HEK293 (cell line): Measurements from ENCODE around the gene HELQ.
A peak's percentile ranks its signal among the peaks of the same experiment; 100 is the strongest.

Experiments used
- CTCF ChIA-PET: fragments of 350-600 bp; formaldehyde crosslinking; extraction: SDS; loops from one replicate; lab custom pipeline; 2021; ENCODE audit warnings: antibody characterized with exemption; lab: Yijun Ruan, JAX
- POLR2A ChIA-PET: fragments of 300-600 bp; formaldehyde crosslinking; extraction: SDS; loops from one replicate; lab custom pipeline; 2020; ENCODE audit warnings: antibody characterized with exemption, inconsistent platforms; lab: Yijun Ruan, JAX
- H3K27ac ChIP-seq: fragments of 200-500 bp; sonication (Bioruptor generic); 2 replicates; pipeline ENCODE4 v1.5.1; 2014; ENCODE audit warnings: low read depth, low read length, control low read depth, inconsistent platforms; ENCODE audit errors: extremely low read depth
- H3K36me3 ChIP-seq, 2 experiments: fragments of 200-500 bp in 1 of 2; sonication (Bioruptor generic) in 1 of 2; 1 replicate in 1 of 2; 2 replicates in 1 of 2; pipeline ENCODE4 v1.5.1; 2014 to 2017; ENCODE audit warnings: inconsistent platforms in 2 of 2, low read length in 2 of 2; ENCODE audit not compliant: control insufficient read depth in 2 of 2, insufficient read depth in 1 of 2
- H3K4me1 ChIP-seq: fragments of 200-500 bp; sonication (Bioruptor generic); 2 replicates; pipeline ENCODE4 v1.5.1; 2014; ENCODE audit warnings: mild to moderate bottlenecking, low read length, inconsistent platforms; ENCODE audit not compliant: control insufficient read depth, insufficient read depth
- H3K4me3 ChIP-seq: 2 replicates; pipeline ENCODE4 v1.5.1; 2011; ENCODE audit warnings: low read depth, mild to moderate bottlenecking, control low read depth, low read length, moderate library complexity
- H3K9me3 ChIP-seq: fragments of 200-500 bp; sonication (Bioruptor generic); 2 replicates; pipeline ENCODE4 v1.5.1; 2014; ENCODE audit warnings: low read depth, low read length, inconsistent platforms; ENCODE audit not compliant: control insufficient read depth, insufficient read depth
- GLI4 ChIP-seq: fragments of 450-650 bp; formaldehyde crosslinking; IDR thresholded peaks from 2 replicates; pipeline ENCODE4 v1.5.1; 2016; ENCODE audit warnings: missing biosample characterization, missing genetic modification characterization
- HOXA7 ChIP-seq: sonication (generic); formaldehyde crosslinking; IDR thresholded peaks from 2 replicates; pipeline ENCODE4 v1.8.1; 2022; ENCODE audit warnings: missing genetic modification reagents, borderline replicate concordance
- KLF10 ChIP-seq: fragments of 450-650 bp; IDR thresholded peaks from 2 replicates; pipeline ENCODE4 v1.5.1; 2018; ENCODE audit warnings: missing biosample characterization, mild to moderate bottlenecking, missing genetic modification characterization
- OSR2 ChIP-seq: fragments of 450-650 bp; formaldehyde crosslinking; IDR thresholded peaks from 2 replicates; pipeline ENCODE4 v1.5.1; 2016; ENCODE audit warnings: missing biosample characterization, missing genetic modification characterization
- PRDM10 ChIP-seq: fragments of 450-650 bp; formaldehyde crosslinking; IDR thresholded peaks from 2 replicates; pipeline ENCODE4 v1.5.1; 2016; ENCODE audit warnings: missing biosample characterization, missing genetic modification characterization
- RBAK ChIP-seq: fragments of 450-650 bp; formaldehyde crosslinking; IDR thresholded peaks from 2 replicates; pipeline ENCODE4 v1.5.1; 2016; ENCODE audit warnings: missing biosample characterization, missing genetic modification characterization
- TRIM28 ChIP-seq: IDR thresholded peaks from 2 replicates; pipeline ENCODE4 v1.6.1; 2011; ENCODE audit warnings: low read length, control low read depth, borderline replicate concordance
- WT1 ChIP-seq: fragments of 450-650 bp; formaldehyde crosslinking; IDR thresholded peaks from 2 replicates; pipeline ENCODE4 v1.5.1; 2016; ENCODE audit warnings: missing biosample characterization, missing genetic modification characterization
- YY1 ChIP-seq: fragments of 450-650 bp; formaldehyde crosslinking; IDR thresholded peaks from 2 replicates; pipeline ENCODE4 v1.5.1; 2018; ENCODE audit warnings: missing biosample characterization, missing genetic modification characterization
- ZBTB17 ChIP-seq: fragments of 450-650 bp; formaldehyde crosslinking; IDR thresholded peaks from 2 replicates; pipeline ENCODE4 v1.5.1; 2016; ENCODE audit warnings: missing biosample characterization, missing genetic modification characterization
- ZBTB21 ChIP-seq: fragments of 450-650 bp; formaldehyde crosslinking; IDR thresholded peaks from 2 replicates; pipeline ENCODE4 v1.5.1; 2017; ENCODE audit warnings: missing biosample characterization, missing genetic modification characterization
- ZNF121 ChIP-seq: fragments of 450-650 bp; formaldehyde crosslinking; IDR thresholded peaks from 2 replicates; pipeline ENCODE4 v1.5.1; 2016; ENCODE audit warnings: missing biosample characterization, missing genetic modification characterization
- ZNF23 ChIP-seq: fragments of 450-650 bp; formaldehyde crosslinking; IDR thresholded peaks from 2 replicates; pipeline ENCODE4 v1.5.1; 2016; ENCODE audit warnings: missing biosample characterization, missing genetic modification characterization, borderline replicate concordance
- ZNF350 ChIP-seq: fragments of 450-650 bp; formaldehyde crosslinking; IDR thresholded peaks from 2 replicates; pipeline ENCODE4 v1.5.0; 2017; ENCODE audit warnings: missing biosample characterization, mild to moderate bottlenecking, missing genetic modification characterization
- ZNF654 ChIP-seq: fragments of 450-650 bp; formaldehyde crosslinking; IDR thresholded peaks from 2 replicates; pipeline ENCODE4 v1.5.1; 2016; ENCODE audit warnings: low read depth, missing biosample characterization, missing genetic modification characterization
- ZNF664 ChIP-seq: fragments of 450-650 bp; formaldehyde crosslinking; IDR thresholded peaks from 2 replicates; pipeline ENCODE4 v1.5.1; 2016; ENCODE audit warnings: missing biosample characterization, missing genetic modification characterization
- TF ChIP-seq, protein P1 (sequence below): fragments of 450-650 bp; formaldehyde crosslinking; IDR thresholded peaks from 2 replicates; pipeline ENCODE4 v1.5.1; 2017; ENCODE audit warnings: missing biosample characterization, mild to moderate bottlenecking, missing genetic modification characterization, moderate library complexity

Gene HELQ

DNA sequence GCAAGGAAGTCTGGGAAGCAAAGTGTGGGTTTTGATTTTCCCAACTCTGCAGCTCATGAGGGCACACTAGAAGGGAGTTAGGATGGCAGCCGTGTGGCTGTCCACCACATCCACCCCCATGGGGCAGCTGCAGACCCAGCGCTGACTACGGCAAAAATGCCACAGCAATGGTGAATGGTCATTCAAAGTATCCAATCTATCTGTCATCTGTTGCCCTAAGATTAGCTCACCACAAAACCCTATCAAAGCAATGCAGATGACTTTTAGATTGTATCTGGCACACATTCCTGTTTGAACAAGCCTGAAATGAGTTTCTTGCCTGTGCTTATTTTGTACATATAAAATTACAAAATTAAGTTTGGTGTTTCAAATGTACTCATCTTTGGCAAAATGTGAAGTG lies 91.3 kb downstream of the HELQ start (continued):
- TF ChIP-seq ZBTB21 (no peak), KLF10 (tag by site-specific recombination) (no peak)

DNA sequence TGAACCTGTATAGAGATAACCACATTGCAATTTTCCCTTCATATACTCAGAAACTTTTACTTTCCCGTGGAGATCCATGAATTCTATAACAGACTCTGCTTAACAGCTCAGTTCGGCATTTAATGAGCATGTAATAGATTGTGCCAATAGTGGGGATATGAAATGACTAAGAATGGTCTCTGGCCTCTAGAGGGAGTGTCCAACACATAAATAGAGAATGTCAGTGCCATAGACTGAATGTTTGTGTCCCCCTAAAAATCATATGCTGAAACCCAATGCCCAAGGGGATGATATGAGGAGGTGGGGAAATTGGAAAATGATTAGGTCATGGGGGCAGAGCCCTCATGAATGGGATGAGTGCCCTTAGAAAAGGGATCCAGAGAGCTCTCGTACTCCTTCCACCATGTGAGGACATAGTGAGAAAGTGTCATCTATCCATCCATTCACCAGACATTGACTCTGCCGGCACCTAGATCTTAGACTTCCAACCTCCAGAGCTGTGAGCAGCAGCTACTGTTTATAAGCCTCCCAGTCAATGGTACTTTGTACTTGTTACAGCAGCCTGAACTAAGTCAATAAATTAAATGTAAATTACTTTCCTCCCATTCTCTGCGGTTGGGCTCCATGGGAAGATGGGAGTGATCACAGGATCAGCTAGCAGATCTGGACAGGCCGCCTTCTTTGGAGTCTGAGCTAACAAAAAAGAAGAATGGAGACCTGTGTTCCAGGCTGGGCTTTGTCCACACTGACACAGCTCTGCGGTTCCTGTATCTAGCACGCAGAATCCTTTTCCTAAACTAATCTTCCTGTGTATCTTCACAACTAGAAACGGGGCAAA lies 92.9 kb downstream of the HELQ start:
- Histone ChIP-seq H3K36me3 (no peaks in the 10 kb centered on the region), H3K9me3 (no peaks in the 10 kb centered on the region), H3K27ac (no peak overlapping the region), H3K4me3 (no peak overlapping the region), H3K4me1 (no peaks in the 10 kb centered on the region; the same call in 1 of the 2 replicates)
- TF ChIP-seq TRIM28 = peak; percentile 76
- no peak for TF ChIP-seq HOXA7 (CRISPR knock-in tag)
- TF ChIP-seq ZNF350 (tag by site-specific recombination) = no peak
- TF ChIP-seq GLI4 = no peak
- no peak for TF ChIP-seq ZNF121 (tag by site-specific recombination)
- TF ChIP-seq RBAK (tag by site-specific recombination) = no peak
- no peak for TF ChIP-seq ZNF23 (tag by site-specific recombination)
- peak; percentile 75 for TF ChIP-seq OSR2 (tag by site-specific recombination)
- TF ChIP-seq WT1 (tag by site-specific recombination) = peak; percentile 89
- TF ChIP-seq ZNF664 (tag by site-specific recombination) = peak; percentile 92
- TF ChIP-seq ZNF654 (tag by site-specific recombination) = peak; percentile 37; the same call in 1 of the 2 replicates
- TF ChIP-seq, protein P1, sequence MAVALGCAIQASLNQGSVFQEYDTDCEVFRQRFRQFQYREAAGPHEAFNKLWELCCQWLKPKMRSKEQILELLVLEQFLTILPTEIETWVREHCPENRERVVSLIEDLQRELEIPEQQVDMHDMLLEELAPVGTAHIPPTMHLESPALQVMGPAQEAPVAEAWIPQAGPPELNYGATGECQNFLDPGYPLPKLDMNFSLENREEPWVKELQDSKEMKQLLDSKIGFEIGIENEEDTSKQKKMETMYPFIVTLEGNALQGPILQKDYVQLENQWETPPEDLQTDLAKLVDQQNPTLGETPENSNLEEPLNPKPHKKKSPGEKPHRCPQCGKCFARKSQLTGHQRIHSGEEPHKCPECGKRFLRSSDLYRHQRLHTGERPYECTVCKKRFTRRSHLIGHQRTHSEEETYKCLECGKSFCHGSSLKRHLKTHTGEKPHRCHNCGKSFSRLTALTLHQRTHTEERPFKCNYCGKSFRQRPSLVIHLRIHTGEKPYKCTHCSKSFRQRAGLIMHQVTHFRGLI = peak; percentile 79; the same call in 1 of the 2 replicates
- TF ChIP-seq PRDM10 (tag by site-specific recombination) = peak; percentile 55
- ChIA-PET CTCF (interaction anchor here (0.5 to 1.2 kb wide), 5 partner anchors 10 to 87 kb away, joined by 3 to 4 read pairs (median 3); no protein-coding TSS in a partner anchor), POLR2A (no interaction called here)

- no peaks in the 10 kb centered on the region for H3K36me3 ChIP-seq
- CTCF ChIA-PET = interaction anchor here (0.8 to 1.2 kb wide), 4 partner anchors 10 to 708 kb away, joined by 3 to 4 read pairs (median 4); no protein-coding TSS in a partner anchor
- POLR2A ChIA-PET = no interaction called here
- peaks cover 4% of the 10 kb centered on the region; the same call in 1 of the 2 replicates for H3K4me1 ChIP-seq
- no peak overlapping the region for H3K4me3 ChIP-seq
- H3K9me3 ChIP-seq = no peaks in the 10 kb centered on the region
- H3K27ac ChIP-seq = no peak overlapping the region
- no peak for TF ChIP-seq YY1
- no peak for TF ChIP-seq ZBTB17 (tag by site-specific recombination)
Measured at GRCh38 chr4:83361416-83362103, 94.1 kb downstream of the HELQ start.
